AG04450 (cell line): Measurements from ENCODE around the gene SHISA7. TPM values are rescaled to one million over a fixed set of nuclear protein-coding genes. Genes with fewer than 3 reads are reported as not detected.
"Not testable (repeated sequence)": the region's sequence is repeated elsewhere in the genome, so short reads cannot be mapped to it uniquely, and the experiment has no call there.

Experiments
- CTCF ChIA-PET: fragments of 300-600, 350-600 bp; formaldehyde crosslinking; extraction: SDS; loops from one replicate; lab custom pipeline; 2022; ENCODE audit warnings: antibody characterized with exemption, inconsistent platforms; lab: Charles Lee
- POLR2A ChIA-PET: fragments of 350-600 bp; formaldehyde crosslinking; extraction: SDS; loops from one replicate; lab custom pipeline; 2021; ENCODE audit warnings: antibody characterized with exemption, inconsistent platforms; lab: Yijun Ruan, JAX
- DNase-seq: peaks from one replicate; pipeline ENCODE4 v3.0.0-alpha.2; 2011; ENCODE audit warnings: low read depth, low spot score
- H3K27ac ChIP-seq: one replicate; pipeline ENCODE4 v1.5.1; 2012; ENCODE audit warnings: low read depth, low read length, control low read depth
- H3K27me3 ChIP-seq: one replicate; pipeline ENCODE4 v1.6.0; 2012; ENCODE audit warnings: low read length; ENCODE audit not compliant: control insufficient read depth, insufficient read depth
- H3K4me3 ChIP-seq: 2 replicates; pipeline ENCODE4 v1.5.1; 2011; ENCODE audit warnings: mild to moderate bottlenecking, low read depth, low read length, control low read depth
- H3K9me3 ChIP-seq: 2 replicates; pipeline ENCODE4 v1.5.1; 2012; ENCODE audit warnings: low read length; ENCODE audit not compliant: control insufficient read depth, insufficient read depth
- polyA plus RNA-seq: library from polyadenylated mRNA; depleted of rRNA; stranded (reverse); fragments of >200 nt; gene quantifications from 2 replicates; pipeline ENCODE4 v1.2.3, GENCODE V29; 2011
- TF ChIP-seq, protein P1 (sequence below): IDR thresholded peaks from 2 replicates; pipeline ENCODE4 v1.5.1; 2011; ENCODE audit warnings: low read depth, low read length, control low read depth, inconsistent platforms

SHISA7 gene
- polyA plus RNA-seq, 1 experiment = not detected

DNA sequence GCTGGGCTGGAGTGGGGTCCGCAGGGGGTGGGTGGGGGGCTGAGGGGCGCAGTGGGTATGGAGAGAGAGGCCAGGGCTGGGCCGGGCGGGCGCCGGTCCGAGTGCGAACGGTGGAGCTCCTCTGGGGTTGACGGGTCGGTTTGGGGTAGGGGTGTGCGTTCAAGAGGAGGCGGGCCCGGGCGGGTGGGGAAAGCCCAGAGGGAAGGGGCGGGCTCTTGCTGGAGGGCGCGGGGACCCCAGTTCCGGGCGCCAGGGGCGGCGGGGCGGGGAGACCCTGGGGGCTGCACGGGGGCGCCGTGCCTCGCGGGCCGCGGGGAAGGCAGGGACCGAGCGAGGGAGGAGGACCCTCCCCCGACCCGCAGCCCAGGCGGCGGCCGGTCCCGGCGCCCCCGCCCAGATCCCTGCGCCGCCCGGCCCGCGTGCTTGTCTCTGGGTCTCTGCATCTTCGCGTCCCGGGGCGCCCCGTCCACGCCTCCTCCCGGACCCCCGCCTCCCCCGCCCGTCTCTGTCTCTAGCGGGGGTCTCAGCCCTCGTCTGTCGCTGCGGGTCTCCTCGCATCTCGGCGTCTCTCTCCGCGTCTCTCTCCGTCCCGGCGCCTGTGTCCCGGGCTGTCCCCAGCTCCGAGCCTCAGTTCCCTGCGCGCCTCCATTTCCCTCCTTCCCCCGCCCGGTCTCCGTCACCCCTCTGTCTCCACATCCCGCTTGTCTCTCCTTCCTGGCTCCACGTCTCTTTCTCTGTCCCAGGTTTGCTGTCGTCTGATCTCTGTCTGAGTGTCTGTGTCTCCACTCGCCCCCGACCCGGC, 8.3 kb upstream of the SHISA7 start:
- ChIA-PET CTCF (interaction anchor here (2.1 kb wide), 1 partner anchor 16 kb away, joined by 6 read pairs; no protein-coding TSS in a partner anchor), POLR2A (no interaction called here)
- Histone ChIP-seq H3K4me3 (peak overlapping the region; percentile 13; the same call in 1 of the 2 replicates), H3K27ac (no peak overlapping the region), H3K9me3 (peaks cover 7% of the 10 kb centered on the region; the same call in 1 of the 2 replicates), H3K27me3 (peaks cover 41% of the 10 kb centered on the region)
- TF ChIP-seq, protein P1, sequence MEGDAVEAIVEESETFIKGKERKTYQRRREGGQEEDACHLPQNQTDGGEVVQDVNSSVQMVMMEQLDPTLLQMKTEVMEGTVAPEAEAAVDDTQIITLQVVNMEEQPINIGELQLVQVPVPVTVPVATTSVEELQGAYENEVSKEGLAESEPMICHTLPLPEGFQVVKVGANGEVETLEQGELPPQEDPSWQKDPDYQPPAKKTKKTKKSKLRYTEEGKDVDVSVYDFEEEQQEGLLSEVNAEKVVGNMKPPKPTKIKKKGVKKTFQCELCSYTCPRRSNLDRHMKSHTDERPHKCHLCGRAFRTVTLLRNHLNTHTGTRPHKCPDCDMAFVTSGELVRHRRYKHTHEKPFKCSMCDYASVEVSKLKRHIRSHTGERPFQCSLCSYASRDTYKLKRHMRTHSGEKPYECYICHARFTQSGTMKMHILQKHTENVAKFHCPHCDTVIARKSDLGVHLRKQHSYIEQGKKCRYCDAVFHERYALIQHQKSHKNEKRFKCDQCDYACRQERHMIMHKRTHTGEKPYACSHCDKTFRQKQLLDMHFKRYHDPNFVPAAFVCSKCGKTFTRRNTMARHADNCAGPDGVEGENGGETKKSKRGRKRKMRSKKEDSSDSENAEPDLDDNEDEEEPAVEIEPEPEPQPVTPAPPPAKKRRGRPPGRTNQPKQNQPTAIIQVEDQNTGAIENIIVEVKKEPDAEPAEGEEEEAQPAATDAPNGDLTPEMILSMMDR = no peak
- DNase-seq = no peak

DNA sequence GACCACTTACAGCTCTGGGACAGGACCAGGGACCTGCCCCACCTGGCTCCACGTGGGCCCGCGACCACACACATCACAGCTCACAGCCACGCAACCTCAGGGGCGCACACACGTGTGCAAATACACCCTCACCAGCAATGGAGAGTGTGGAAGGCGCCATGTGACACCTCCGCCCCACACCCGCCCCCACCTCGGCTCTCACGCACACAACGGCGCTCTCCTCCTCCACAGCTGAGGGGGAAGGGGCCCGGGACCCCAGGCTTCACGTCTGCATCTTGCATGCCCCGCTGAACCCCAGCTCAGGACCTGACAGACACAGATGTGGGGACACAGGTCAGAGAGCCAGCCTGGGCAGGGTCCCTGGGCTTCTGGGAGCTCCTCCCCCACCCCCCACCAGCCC, 6.4 kb upstream of the SHISA7 start:
- no peak overlapping the region for H3K27ac ChIP-seq
- H3K4me3 ChIP-seq = no peak overlapping the region
- DNase-seq = no peak
- TF ChIP-seq, protein P1 = no peak
- POLR2A ChIA-PET = interaction anchor here (1.3 kb wide), 1 partner anchor 42 kb away, joined by 4 read pairs; the partner anchor contains the start of gene UBE2S
- CTCF ChIA-PET = interaction anchor here (0.5 kb wide), 1 partner anchor 180 kb away, joined by 3 read pairs; no protein-coding TSS in a partner anchor
- peaks cover 7% of the 10 kb centered on the region; the same call in 1 of the 2 replicates for H3K9me3 ChIP-seq
- H3K27me3 ChIP-seq = peaks cover 54% of the 10 kb centered on the region

DNA sequence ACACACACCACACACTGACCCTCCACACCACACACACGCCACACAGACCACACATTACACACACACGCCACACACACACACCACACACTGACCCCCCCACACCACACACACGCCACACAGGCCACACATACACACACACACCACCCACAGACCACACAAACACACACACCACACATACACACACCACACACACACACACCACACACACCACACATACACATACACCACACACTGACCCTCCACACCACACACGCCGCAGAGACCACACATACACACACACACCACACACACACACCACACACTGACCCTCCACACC, 5.0 kb upstream of the SHISA7 start:
- H3K27me3 ChIP-seq = peaks cover 64% of the 10 kb centered on the region
- H3K9me3 ChIP-seq, POLR2A ChIA-PET, DNase-seq, CTCF ChIA-PET, H3K27ac ChIP-seq, H3K4me3 ChIP-seq: not testable (repeated sequence)

DNA sequence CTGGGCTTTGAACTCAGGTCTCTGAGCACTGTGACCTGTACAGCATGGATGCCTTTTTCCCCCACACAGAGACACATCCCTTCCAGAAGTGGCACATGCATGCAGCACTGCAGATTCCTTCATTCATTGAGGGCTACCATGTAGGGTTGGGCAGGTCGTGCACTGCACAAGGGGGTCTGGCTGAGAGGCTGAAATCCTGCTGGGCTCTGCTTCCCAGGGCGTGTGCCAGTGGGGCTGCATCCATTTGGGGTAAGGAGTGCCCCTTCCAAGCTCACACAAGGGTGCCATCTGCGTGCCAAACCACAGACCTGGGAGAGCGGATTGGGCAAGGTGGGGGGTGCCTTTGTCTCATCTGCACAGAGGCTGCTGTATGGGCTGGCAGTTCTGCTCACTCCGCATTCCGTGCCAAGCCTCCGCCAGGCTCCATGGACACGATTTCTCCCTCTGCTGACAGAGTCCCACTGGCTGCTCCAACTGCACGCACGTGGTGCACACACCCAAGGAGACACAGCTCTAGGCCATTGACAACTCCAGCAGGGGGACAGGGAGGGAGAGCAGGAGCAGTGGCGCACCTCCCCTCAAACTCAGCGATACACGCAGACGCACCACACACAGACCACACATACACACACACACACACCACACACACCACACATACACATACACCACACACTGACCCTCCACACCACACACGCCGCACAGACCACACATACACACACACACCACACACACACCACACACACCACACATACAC, 4.5 kb upstream of the SHISA7 start:
- no peak for DNase-seq
- TF ChIP-seq, protein P1 = no peak
- Histone ChIP-seq H3K27me3 (peaks cover 64% of the 10 kb centered on the region), H3K9me3 (peaks cover 7% of the 10 kb centered on the region; the same call in 1 of the 2 replicates), H3K27ac (no peak overlapping the region), H3K4me3 (no peak overlapping the region)
- CTCF ChIA-PET = interaction anchor here (1.0 kb wide), 1 partner anchor 56 kb away, joined by 3 read pairs; no protein-coding TSS in a partner anchor
- POLR2A ChIA-PET = no interaction called here

DNA sequence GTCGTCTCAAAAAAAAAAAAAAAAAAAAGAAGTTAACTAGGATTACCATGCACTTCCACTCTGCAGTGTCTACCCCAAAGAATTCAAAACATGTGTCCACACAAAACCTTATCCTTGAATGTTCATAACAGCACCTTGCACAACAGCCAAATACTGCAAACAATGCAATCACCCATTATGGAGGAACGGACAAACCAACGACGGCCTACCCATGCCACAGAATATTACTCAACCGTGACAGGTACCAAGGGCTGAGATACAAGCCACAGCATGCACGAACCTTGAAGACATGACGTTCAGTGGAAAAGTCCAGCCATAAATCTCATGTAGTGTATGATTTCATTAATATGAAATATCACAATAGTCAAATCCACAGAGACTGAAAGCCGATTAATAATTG, 3.0 kb upstream of the SHISA7 start:
- ChIA-PET POLR2A (interaction anchor here (0.7 kb wide), 1 partner anchor 39 kb away, joined by 8 read pairs; no protein-coding TSS in a partner anchor), CTCF (no interaction called here)
- Histone ChIP-seq H3K9me3 (peaks cover 7% of the 10 kb centered on the region; the same call in 1 of the 2 replicates), H3K27me3 (peaks cover 64% of the 10 kb centered on the region), H3K27ac (no peak overlapping the region), H3K4me3 (no peak overlapping the region)
- TF ChIP-seq, protein P1 = no peak
- no peak for DNase-seq
